H9 (cell line): ENCODE data around the gene RDH13. TPM values are rescaled to one million over a fixed set of nuclear protein-coding genes. Genes with fewer than 3 reads are reported as not detected.
"Not testable (repeated sequence)": the region's sequence is repeated elsewhere in the genome, so short reads cannot be mapped to it uniquely, and the experiment has no call there.

ENCODE experiments used
- DNase-seq: peaks from one replicate; pipeline ENCODE4 v3.0.0-alpha.2; 2017
- H2AFZ ChIP-seq: one replicate; pipeline ENCODE4 v1.6.1; 2013; ENCODE audit warnings: mild to moderate bottlenecking, low read length, control low read depth, moderate library complexity
- H2AK5ac ChIP-seq: 2 replicates; pipeline ENCODE4 v1.6.1; 2013; ENCODE audit warnings: low read length, control low read depth, mixed read lengths; ENCODE audit not compliant: insufficient read length
- H2BK120ac ChIP-seq: one replicate; pipeline ENCODE4 v1.6.1; 2013; ENCODE audit warnings: low read depth, mild to moderate bottlenecking, low read length, control low read depth, inconsistent platforms; ENCODE audit not compliant: poor library complexity, severe bottlenecking
- H2BK12ac ChIP-seq: 2 replicates; pipeline ENCODE4 v1.6.1; 2013; ENCODE audit warnings: low read length, control low read depth, mixed read lengths, low read depth; ENCODE audit not compliant: insufficient read length
- H2BK15ac ChIP-seq: 2 replicates; pipeline ENCODE4 v1.6.1; 2013; ENCODE audit warnings: low read depth, low read length, control low read depth
- H2BK20ac ChIP-seq: one replicate; pipeline ENCODE4 v1.6.1; 2013; ENCODE audit warnings: low read depth, mild to moderate bottlenecking, low read length, control low read depth, inconsistent platforms; ENCODE audit not compliant: poor library complexity, severe bottlenecking
- H2BK5ac ChIP-seq: 2 replicates; pipeline ENCODE4 v1.6.1; 2013; ENCODE audit warnings: low read length, control low read depth, mixed read lengths; ENCODE audit not compliant: insufficient read length
- H3K14ac ChIP-seq: 2 replicates; pipeline ENCODE4 v1.6.1; 2013; ENCODE audit warnings: low read length, control low read depth; ENCODE audit not compliant: insufficient read depth
- H3K18ac ChIP-seq: 2 replicates; pipeline ENCODE4 v1.6.1; 2013; ENCODE audit warnings: low read depth, mild to moderate bottlenecking, mixed read lengths, low read length, control low read depth; ENCODE audit not compliant: insufficient read length
- H3K23ac ChIP-seq: 2 replicates; pipeline ENCODE4 v1.6.1; 2013; ENCODE audit warnings: low read length, control low read depth, mixed read lengths, low read depth; ENCODE audit not compliant: insufficient read length
- H3K23me2 ChIP-seq: 2 replicates; pipeline ENCODE4 v1.6.1; 2013; ENCODE audit warnings: low read depth, mild to moderate bottlenecking, mixed read lengths, low read length, control low read depth; ENCODE audit not compliant: insufficient read length, poor library complexity, severe bottlenecking
- H3K27ac ChIP-seq: 2 replicates; pipeline ENCODE4 v1.5.1; 2013; ENCODE audit warnings: low read length, control low read depth, mixed read lengths, low read depth; ENCODE audit not compliant: insufficient read length
- H3K27me3 ChIP-seq: 2 replicates; pipeline ENCODE4 v1.6.1; 2013; ENCODE audit warnings: low read length, control low read depth, inconsistent platforms; ENCODE audit not compliant: insufficient read depth
- H3K4ac ChIP-seq: 2 replicates; pipeline ENCODE4 v1.6.1; 2013; ENCODE audit warnings: low read depth, mild to moderate bottlenecking, control low read depth, inconsistent platforms, low read length, moderate library complexity
- H3K4me1 ChIP-seq: 2 replicates; pipeline ENCODE4 v1.6.1; 2013; ENCODE audit warnings: low read length, control low read depth, inconsistent platforms; ENCODE audit not compliant: insufficient read depth
- H3K4me2 ChIP-seq: 2 replicates; pipeline ENCODE4 v1.6.1; 2013; ENCODE audit warnings: low read length, control low read depth, mixed read lengths; ENCODE audit not compliant: insufficient read length, insufficient read depth
- H3K56ac ChIP-seq: 2 replicates; pipeline ENCODE4 v1.6.1; 2013; ENCODE audit warnings: low read depth, mild to moderate bottlenecking, mixed read lengths, low read length, control low read depth; ENCODE audit not compliant: insufficient read length
- H3K79me1 ChIP-seq: 2 replicates; pipeline ENCODE4 v1.6.1; 2013; ENCODE audit warnings: low read depth, mild to moderate bottlenecking, moderate library complexity, low read length, control low read depth, inconsistent platforms; ENCODE audit not compliant: insufficient read depth, poor library complexity, severe bottlenecking
- H3K79me2 ChIP-seq: 2 replicates; pipeline ENCODE4 v1.6.1; 2013; ENCODE audit warnings: low read length, control low read depth, inconsistent platforms; ENCODE audit not compliant: insufficient read depth
- H3K9ac ChIP-seq: 2 replicates; pipeline ENCODE4 v1.6.1; 2013; ENCODE audit warnings: low read length, control low read depth, mixed read lengths; ENCODE audit not compliant: insufficient read length; ENCODE audit errors: extremely low read depth
- H3K9me3 ChIP-seq: one replicate; pipeline ENCODE4 v1.6.1; 2013; ENCODE audit warnings: low read depth, low read length, inconsistent platforms; ENCODE audit not compliant: control insufficient read depth
- H3T11ph ChIP-seq: one replicate; pipeline ENCODE4 v1.6.1; 2013; ENCODE audit warnings: mild to moderate bottlenecking, low read length, control low read depth, inconsistent platforms
- H4K20me1 ChIP-seq: one replicate; pipeline ENCODE4 v1.6.1; 2013; ENCODE audit not compliant: control insufficient read depth, insufficient read length, insufficient read depth
- H4K5ac ChIP-seq: 2 replicates; pipeline ENCODE4 v1.6.1; 2013; ENCODE audit warnings: low read depth, mild to moderate bottlenecking, mixed read lengths, low read length, control low read depth; ENCODE audit not compliant: insufficient read length
- H4K8ac ChIP-seq: replicated peaks from 2 replicates; pipeline ENCODE4 v1.6.1; 2013; ENCODE audit warnings: low read length, control low read depth, mixed read lengths, low read depth; ENCODE audit not compliant: insufficient read length
- H4K91ac ChIP-seq: 2 replicates; pipeline ENCODE4 v1.6.1; 2013; ENCODE audit warnings: low read depth, mild to moderate bottlenecking, moderate library complexity, mixed read lengths, low read length, control low read depth; ENCODE audit not compliant: insufficient read length
- H3K27ac Mint-ChIP-seq, 3 experiments: 2 replicates in 2 of 3; 3 replicates in 1 of 3; pipeline ENCODE4 v1.8.0; 2020 to 2021; ENCODE audit warnings: mixed read lengths in 3 of 3, mild to moderate bottlenecking in 1 of 3, moderate library complexity in 1 of 3
- H3K27me3 Mint-ChIP-seq: 2 replicates; pipeline ENCODE4 v1.8.0; 2021; ENCODE audit warnings: low read depth, mild to moderate bottlenecking, moderate library complexity, mixed read lengths
- H3K36me3 Mint-ChIP-seq, 3 experiments: 2 replicates in 2 of 3; 3 replicates in 1 of 3; pipeline ENCODE4 v1.8.0; 2020 to 2021; ENCODE audit warnings: low read depth in 3 of 3, mixed read lengths in 3 of 3; ENCODE audit not compliant: insufficient read depth in 1 of 3
- H3K4me1 Mint-ChIP-seq, 2 experiments: 2 replicates each; pipeline ENCODE4 v1.8.0; 2020; ENCODE audit warnings: mixed read lengths in 2 of 2
- H3K4me3 Mint-ChIP-seq, 2 experiments: 2 replicates in 1 of 2; 3 replicates in 1 of 2; pipeline ENCODE4 v1.8.0; 2020 to 2021; ENCODE audit warnings: mild to moderate bottlenecking in 2 of 2, mixed read lengths in 2 of 2, moderate library complexity in 1 of 2
- H3K9me3 Mint-ChIP-seq, 2 experiments: 2 replicates in 1 of 2; 3 replicates in 1 of 2; pipeline ENCODE4 v1.8.0; 2020; ENCODE audit warnings: mild to moderate bottlenecking in 2 of 2, mixed read lengths in 2 of 2, moderate library complexity in 1 of 2
- WGBS: extraction: QIAGEN DNeasy Blood & Tissue Kit; methylation state at CpG from one replicate; pipeline ENCODE4 v1.1.7; 2013; ENCODE audit warnings: missing lambda C conversion rate, low lambda C conversion rate, mixed read lengths; ENCODE audit not compliant: insufficient read length; ENCODE audit errors: extremely low coverage; 5-methylcytosine and 5-hydroxymethylcytosine counted together
- total RNA-seq: library from RNA; stranded (reverse); gene quantifications from 2 replicates; pipeline ENCODE4 v1.2.1, GENCODE V29; 2021
- TF ChIP-seq, protein P1 (sequence below): fragments of 200-600 bp; sonication (generic); conservative IDR thresholded peaks from 3 replicates; pipeline ENCODE4 v1.8.0; 2021; ENCODE audit warnings: antibody characterized with exemption, mild to moderate bottlenecking

The RDH13 gene
- total RNA-seq, 1 experiment from 2014 or later: 21.5 TPM

DNA sequence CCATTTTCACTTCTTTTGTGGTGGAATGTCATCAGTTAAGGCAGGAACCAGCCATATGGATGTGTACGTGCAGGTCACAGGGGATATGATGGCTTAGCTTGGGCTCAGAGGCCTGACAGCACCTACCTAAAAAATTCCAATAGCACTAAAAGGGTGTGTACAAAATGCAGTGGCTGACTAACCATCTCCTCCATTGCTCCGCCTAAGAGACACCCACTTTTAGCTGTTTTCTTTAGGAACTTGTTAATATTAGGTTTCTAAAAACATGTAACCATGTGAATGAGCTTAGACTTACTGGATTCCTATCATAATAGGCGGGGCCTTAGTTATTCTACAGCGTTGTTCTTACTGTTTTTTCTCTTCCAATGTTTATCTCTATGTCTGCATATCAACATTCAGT is 50.6 kb downstream of the RDH13 start:
- H3K9me3 Mint-ChIP-seq: peaks cover 0 to 83% of the 10 kb centered on the region in 2 experiments; a peak in 2 of 5 replicates
- no peaks in the 10 kb centered on the region for H3K9me3 ChIP-seq
- TF ChIP-seq, protein P1, sequence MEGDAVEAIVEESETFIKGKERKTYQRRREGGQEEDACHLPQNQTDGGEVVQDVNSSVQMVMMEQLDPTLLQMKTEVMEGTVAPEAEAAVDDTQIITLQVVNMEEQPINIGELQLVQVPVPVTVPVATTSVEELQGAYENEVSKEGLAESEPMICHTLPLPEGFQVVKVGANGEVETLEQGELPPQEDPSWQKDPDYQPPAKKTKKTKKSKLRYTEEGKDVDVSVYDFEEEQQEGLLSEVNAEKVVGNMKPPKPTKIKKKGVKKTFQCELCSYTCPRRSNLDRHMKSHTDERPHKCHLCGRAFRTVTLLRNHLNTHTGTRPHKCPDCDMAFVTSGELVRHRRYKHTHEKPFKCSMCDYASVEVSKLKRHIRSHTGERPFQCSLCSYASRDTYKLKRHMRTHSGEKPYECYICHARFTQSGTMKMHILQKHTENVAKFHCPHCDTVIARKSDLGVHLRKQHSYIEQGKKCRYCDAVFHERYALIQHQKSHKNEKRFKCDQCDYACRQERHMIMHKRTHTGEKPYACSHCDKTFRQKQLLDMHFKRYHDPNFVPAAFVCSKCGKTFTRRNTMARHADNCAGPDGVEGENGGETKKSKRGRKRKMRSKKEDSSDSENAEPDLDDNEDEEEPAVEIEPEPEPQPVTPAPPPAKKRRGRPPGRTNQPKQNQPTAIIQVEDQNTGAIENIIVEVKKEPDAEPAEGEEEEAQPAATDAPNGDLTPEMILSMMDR: no peak
- peaks cover 22 to 62% of the 10 kb centered on the region in 2 experiments for H3K4me1 Mint-ChIP-seq
- H3K27ac ChIP-seq: no peak overlapping the region
- H3T11ph ChIP-seq: no peak overlapping the region
- DNase-seq: no peak
- no peaks in the 10 kb centered on the region for H3K4me1 ChIP-seq
- no peak overlapping the region for H3K56ac ChIP-seq
- H3K79me1 ChIP-seq: peaks cover 6% of the 10 kb centered on the region
- no peak overlapping the region for H2AFZ ChIP-seq
- no peak overlapping the region for H2BK12ac ChIP-seq
- no peaks in the 10 kb centered on the region for H3K27me3 ChIP-seq
- no peak overlapping the region for H2BK20ac ChIP-seq
- no CpG with 5 or more reads among the region's 4 CpGs for WGBS
- H3K79me2 ChIP-seq: peaks cover 22% of the 10 kb centered on the region
- no peak overlapping the region for H3K4ac ChIP-seq
- no peak overlapping the region for H3K9ac ChIP-seq
- no peak overlapping the region for H2BK5ac ChIP-seq
- H2BK120ac ChIP-seq: no peak overlapping the region
- no peak overlapping the region for H4K5ac ChIP-seq
- peak overlapping the region; percentile 3 for H3K4me2 ChIP-seq
- no peak overlapping the region for H2BK15ac ChIP-seq
- H3K23me2 ChIP-seq: peaks cover 3% of the 10 kb centered on the region
- H4K8ac ChIP-seq: no peak overlapping the region
- no peaks in the 10 kb centered on the region; the same call in 1 of the 2 replicates for H3K27me3 Mint-ChIP-seq
- peak overlapping the region in 1 of 2 experiments; percentile 61; a peak in 2 of 5 replicates for H3K4me3 Mint-ChIP-seq
- H3K14ac ChIP-seq: no peak overlapping the region
- H3K23ac ChIP-seq: no peak overlapping the region
- H4K20me1 ChIP-seq: peaks cover 4% of the 10 kb centered on the region
- no peak overlapping the region for H2AK5ac ChIP-seq
- H3K18ac ChIP-seq: no peak overlapping the region
- no peak overlapping the region for H4K91ac ChIP-seq
- peaks cover 0 to 36% (median 7%) of the 10 kb centered on the region in 3 experiments; a peak in 6 of 7 replicates for H3K36me3 Mint-ChIP-seq
- peak overlapping the region in 2 of 3 experiments; percentile 27 to 95; a peak in 2 of 7 replicates for H3K27ac Mint-ChIP-seq

DNA sequence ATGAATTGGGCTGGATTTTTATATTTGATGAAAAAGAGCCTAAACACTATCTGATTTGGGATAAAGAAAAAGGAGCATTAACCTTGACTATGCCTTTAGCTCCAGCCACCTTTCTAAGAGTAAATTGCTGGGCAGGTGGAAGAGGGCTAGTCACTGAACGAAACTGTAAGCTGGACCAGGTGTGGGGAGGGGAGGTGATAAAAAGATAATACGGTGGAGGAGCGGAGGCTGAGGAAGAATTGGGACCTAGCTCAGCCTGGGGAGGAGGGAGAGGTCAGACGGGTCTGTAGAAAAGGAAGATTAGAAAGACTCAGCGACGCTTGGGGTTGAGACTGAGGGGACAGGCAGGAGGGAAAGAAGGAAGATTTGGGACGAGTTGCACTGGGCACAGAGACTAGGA is 52.4 kb downstream of the RDH13 start:
- Histone ChIP-seq H3K4me2 (peak overlapping the region; percentile 37), H3K9ac (peak overlapping the region; percentile 44), H3K79me2 (peaks cover 19% of the 10 kb centered on the region; the same call in 1 of the 2 replicates)
- not testable (repeated sequence) for H4K91ac ChIP-seq, H3K23me2 ChIP-seq, H4K5ac ChIP-seq, H2BK120ac ChIP-seq, H3K56ac ChIP-seq, H2AK5ac ChIP-seq, H3K27ac ChIP-seq, H3K14ac ChIP-seq, H3K79me1 ChIP-seq, H3T11ph ChIP-seq, H2BK12ac ChIP-seq, H3K4ac ChIP-seq, H2BK15ac ChIP-seq, H2BK5ac ChIP-seq, H3K27me3 Mint-ChIP-seq, H3K18ac ChIP-seq, DNase-seq, H3K27me3 ChIP-seq, H3K9me3 ChIP-seq, H2BK20ac ChIP-seq, H3K23ac ChIP-seq, H2AFZ ChIP-seq, H3K4me1 ChIP-seq, H4K20me1 ChIP-seq, H4K8ac ChIP-seq
- peaks cover 5 to 28% (median 7%) of the 10 kb centered on the region in 3 experiments; a peak in 6 of 7 replicates for H3K36me3 Mint-ChIP-seq
- H3K4me1 Mint-ChIP-seq: peaks cover 24 to 67% of the 10 kb centered on the region in 2 experiments
- peaks cover 7 to 85% of the 10 kb centered on the region in 2 experiments for H3K9me3 Mint-ChIP-seq
- peak overlapping the region in 2 of 3 experiments; percentile 8 to 10; a peak in 4 of 7 replicates for H3K27ac Mint-ChIP-seq
- peak overlapping the region; percentile 60 to 61 for H3K4me3 Mint-ChIP-seq
- WGBS: no CpG with 5 or more reads among the region's 7 CpGs
